NCI-H2107 (cell line): ENCODE data around the gene SIM2.
"Not testable (repeated sequence)": the region's sequence is repeated elsewhere in the genome, so short reads cannot be mapped to it uniquely, and the experiment has no call there.

Experiments used
- DNase-seq: peaks from one replicate; lab custom pipeline; 2025; lab: John Stamatoyannopoulos, UW

SIM2 gene

GRCh38 chr21:36698981-36699545, at the start of gene SIM2:
TSS of gene SIM2 (plus strand) at chr21:36699115. CDS start at chr21:36699747, 632 bp downstream.
- DNase-seq: no peak

GRCh38 chr21:36654324-36654723, 44.6 kb upstream of the SIM2 start:
- DNase-seq: no peak

- DNase-seq: no peak
Measured at GRCh38 chr21:36654796-36655325, 44.1 kb upstream of the SIM2 start.

GRCh38 chr21:36656138-36656537, 42.8 kb upstream of the SIM2 start:
- no peak for DNase-seq

GRCh38 chr21:36657290-36657689, 41.6 kb upstream of the SIM2 start:
- not testable (repeated sequence) for DNase-seq

GRCh38 chr21:36657999-36658398, 40.9 kb upstream of the SIM2 start:
- no peak for DNase-seq

- no peak for DNase-seq
Measured at GRCh38 chr21:36658926-36659325, 40.0 kb upstream of the SIM2 start.

- DNase-seq: no peak
Measured at GRCh38 chr21:36661511-36662309, 37.2 kb upstream of the SIM2 start.

- DNase-seq: no peak
Measured at GRCh38 chr21:36663033-36663855, 35.7 kb upstream of the SIM2 start.

- DNase-seq: no peak
Measured at GRCh38 chr21:36664662-36664990, 34.3 kb upstream of the SIM2 start.

- no peak for DNase-seq
Measured at GRCh38 chr21:36665806-36666205, 33.1 kb upstream of the SIM2 start.

GRCh38 chr21:36668713-36669112, 30.2 kb upstream of the SIM2 start:
- DNase-seq: no peak

- no peak for DNase-seq
Measured at GRCh38 chr21:36671836-36672235, 27.1 kb upstream of the SIM2 start.

- DNase-seq: not testable (repeated sequence)
Measured at GRCh38 chr21:36672296-36672695, 26.6 kb upstream of the SIM2 start.

GRCh38 chr21:36672737-36673136, 26.2 kb upstream of the SIM2 start:
- DNase-seq: no peak

GRCh38 chr21:36676039-36676950, 22.6 kb upstream of the SIM2 start:
- DNase-seq: no peak

- no peak for DNase-seq
Measured at GRCh38 chr21:36677443-36677842, 21.5 kb upstream of the SIM2 start.

GRCh38 chr21:36678538-36678937, 20.4 kb upstream of the SIM2 start:
- no peak for DNase-seq

- DNase-seq: no peak
Measured at GRCh38 chr21:36681117-36681631, 17.7 kb upstream of the SIM2 start.

- DNase-seq: no peak
Measured at GRCh38 chr21:36684957-36685714, 13.8 kb upstream of the SIM2 start.

GRCh38 chr21:36686955-36687354, 12.0 kb upstream of the SIM2 start:
- no peak for DNase-seq
